ENCODE results near the gene DBF4B.

The DBF4B gene

GRCh38 chr17:44782326-44782850 is 73.9 kb downstream of the DBF4B start:
- no peaks in the 10 kb centered on the region for H3K9me3 ChIP-seq (ENCODE audit: insufficient read depth, low read length, severe bottlenecking)
- no peak overlapping the region for H3K4me3 ChIP-seq (ENCODE audit: low read depth in 1 of 2, low read length in 2 of 2)
- H3K27me3 ChIP-seq (ENCODE audit: insufficient read depth, low read length, poor library complexity), result no peaks in the 10 kb centered on the region
- no peaks in the 10 kb centered on the region for H4K20me1 ChIP-seq (ENCODE audit: insufficient read depth, low read length)
- no peak for ATAC-seq (ENCODE audit: insufficient read depth, low read depth)
- H3K36me3 ChIP-seq (ENCODE audit: insufficient read depth, low read length), result no peaks in the 10 kb centered on the region
- H3K4me2 ChIP-seq (ENCODE audit: insufficient read depth, low read length), result no peak overlapping the region
- no peak for DNase-seq
- H2AFZ ChIP-seq (ENCODE audit: low read depth, low read length), result no peak overlapping the region
- TF ChIP-seq, protein P1, sequence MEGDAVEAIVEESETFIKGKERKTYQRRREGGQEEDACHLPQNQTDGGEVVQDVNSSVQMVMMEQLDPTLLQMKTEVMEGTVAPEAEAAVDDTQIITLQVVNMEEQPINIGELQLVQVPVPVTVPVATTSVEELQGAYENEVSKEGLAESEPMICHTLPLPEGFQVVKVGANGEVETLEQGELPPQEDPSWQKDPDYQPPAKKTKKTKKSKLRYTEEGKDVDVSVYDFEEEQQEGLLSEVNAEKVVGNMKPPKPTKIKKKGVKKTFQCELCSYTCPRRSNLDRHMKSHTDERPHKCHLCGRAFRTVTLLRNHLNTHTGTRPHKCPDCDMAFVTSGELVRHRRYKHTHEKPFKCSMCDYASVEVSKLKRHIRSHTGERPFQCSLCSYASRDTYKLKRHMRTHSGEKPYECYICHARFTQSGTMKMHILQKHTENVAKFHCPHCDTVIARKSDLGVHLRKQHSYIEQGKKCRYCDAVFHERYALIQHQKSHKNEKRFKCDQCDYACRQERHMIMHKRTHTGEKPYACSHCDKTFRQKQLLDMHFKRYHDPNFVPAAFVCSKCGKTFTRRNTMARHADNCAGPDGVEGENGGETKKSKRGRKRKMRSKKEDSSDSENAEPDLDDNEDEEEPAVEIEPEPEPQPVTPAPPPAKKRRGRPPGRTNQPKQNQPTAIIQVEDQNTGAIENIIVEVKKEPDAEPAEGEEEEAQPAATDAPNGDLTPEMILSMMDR (IDR thresholded peaks at IDR 0.05; ENCODE audit: borderline replicate concordance, extremely low read depth, low read length, poor library complexity, severe bottlenecking), result no peak
- TF ChIP-seq EZH2 (IDR thresholded peaks at IDR 0.05; ENCODE audit: borderline replicate concordance, low read depth, low read length, severe bottlenecking), result no peak
- H3K27ac ChIP-seq (ENCODE audit: low read length), result no peak overlapping the region
- peaks cover 12% of the 10 kb centered on the region for H3K4me1 ChIP-seq (ENCODE audit: insufficient read depth, low read length)
- H3K9ac ChIP-seq (ENCODE audit: low read depth, low read length), result no peak overlapping the region
- H3K79me2 ChIP-seq (ENCODE audit: insufficient read depth, low read length), result no peaks in the 10 kb centered on the region

DNA sequence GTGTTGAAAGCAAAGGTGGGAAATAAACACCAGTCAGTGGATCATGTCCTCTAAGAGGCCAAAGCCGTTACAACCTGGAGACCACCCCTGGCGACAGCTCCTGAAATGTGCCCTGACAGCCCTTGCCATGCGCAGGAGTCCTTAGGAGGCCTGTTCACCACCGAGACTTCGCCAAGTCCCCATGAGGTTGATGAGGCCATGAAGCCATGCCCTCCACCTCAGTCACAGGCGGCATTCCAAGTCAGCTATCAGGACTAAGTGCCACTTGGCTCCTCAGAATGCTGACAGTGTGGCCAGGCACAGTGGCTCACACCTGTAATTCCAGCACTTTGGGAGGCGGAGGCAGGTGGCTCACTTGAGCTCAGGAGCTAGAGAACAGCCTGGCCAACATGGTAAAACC is 77.5 kb downstream of the DBF4B start:
- no peaks in the 10 kb centered on the region for H3K36me3 ChIP-seq (ENCODE audit: insufficient read depth, low read length)
- no peak overlapping the region for H2AFZ ChIP-seq (ENCODE audit: low read depth, low read length)
- H3K79me2 ChIP-seq (ENCODE audit: insufficient read depth, low read length), result no peaks in the 10 kb centered on the region
- H4K20me1 ChIP-seq (ENCODE audit: insufficient read depth, low read length), result no peaks in the 10 kb centered on the region
- no peak overlapping the region for H3K27ac ChIP-seq (ENCODE audit: low read length)
- no peak overlapping the region for H3K9ac ChIP-seq (ENCODE audit: low read depth, low read length)
- no peaks in the 10 kb centered on the region for H3K9me3 ChIP-seq (ENCODE audit: insufficient read depth, low read length, severe bottlenecking)
- ATAC-seq (ENCODE audit: insufficient read depth, low read depth), result no peak
- H3K27me3 ChIP-seq (ENCODE audit: insufficient read depth, low read length, poor library complexity), result no peaks in the 10 kb centered on the region
- DNase-seq, result no peak
- H3K4me2 ChIP-seq (ENCODE audit: insufficient read depth, low read length), result no peak overlapping the region
- H3K4me3 ChIP-seq (ENCODE audit: low read depth in 1 of 2, low read length in 2 of 2), result no peak overlapping the region
- TF ChIP-seq EZH2 (IDR thresholded peaks at IDR 0.05; ENCODE audit: borderline replicate concordance, low read depth, low read length, severe bottlenecking), result no peak
- TF ChIP-seq, protein P1 (IDR thresholded peaks at IDR 0.05; ENCODE audit: borderline replicate concordance, extremely low read depth, low read length, poor library complexity, severe bottlenecking), result no peak
- H3K4me1 ChIP-seq (ENCODE audit: insufficient read depth, low read length), result no peaks in the 10 kb centered on the region

DNA sequence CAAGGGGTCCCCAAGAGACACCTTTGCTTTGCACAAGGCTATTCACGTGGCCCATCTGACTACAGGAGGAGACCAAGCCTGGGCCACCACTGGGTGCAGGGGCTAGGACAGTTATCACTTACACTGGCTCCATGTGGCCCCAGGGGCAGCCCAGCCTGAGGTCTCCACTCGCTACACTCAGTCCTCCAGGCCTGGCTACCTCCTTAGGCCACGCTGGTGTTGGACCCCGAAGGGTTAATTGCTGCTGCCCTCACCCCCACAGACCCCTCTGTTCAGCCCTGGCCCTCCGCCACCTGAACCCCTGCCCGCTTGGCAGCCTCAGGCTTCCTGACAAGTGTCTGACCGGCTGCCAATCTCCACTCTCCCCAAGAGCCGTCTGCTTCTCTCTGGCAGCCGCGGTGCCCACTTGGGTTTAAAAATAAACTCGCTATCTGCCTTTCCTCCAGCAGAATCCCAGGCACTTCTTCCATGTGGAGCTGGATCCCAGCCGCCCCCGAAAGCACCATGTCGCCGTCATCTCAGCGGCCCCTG is 78.2 kb downstream of the DBF4B start:
- Histone ChIP-seq H3K4me3 (ENCODE audit: low read depth in 1 of 2, low read length in 2 of 2) (no peak overlapping the region), H3K27ac (ENCODE audit: low read length) (no peak overlapping the region), H3K9ac (ENCODE audit: low read depth, low read length) (no peak overlapping the region), H3K4me2 (ENCODE audit: insufficient read depth, low read length) (no peak overlapping the region), H3K27me3 (ENCODE audit: insufficient read depth, low read length, poor library complexity) (no peaks in the 10 kb centered on the region), H3K79me2 (ENCODE audit: insufficient read depth, low read length) (no peaks in the 10 kb centered on the region), H4K20me1 (ENCODE audit: insufficient read depth, low read length) (no peaks in the 10 kb centered on the region), H3K9me3 (ENCODE audit: insufficient read depth, low read length, severe bottlenecking) (no peaks in the 10 kb centered on the region), H3K36me3 (ENCODE audit: insufficient read depth, low read length) (no peaks in the 10 kb centered on the region), H2AFZ (ENCODE audit: low read depth, low read length) (no peak overlapping the region), H3K4me1 (ENCODE audit: insufficient read depth, low read length) (no peaks in the 10 kb centered on the region)
- TF ChIP-seq, protein P1 (IDR thresholded peaks at IDR 0.05; ENCODE audit: borderline replicate concordance, extremely low read depth, low read length, poor library complexity, severe bottlenecking), result no peak
- TF ChIP-seq EZH2 (IDR thresholded peaks at IDR 0.05; ENCODE audit: borderline replicate concordance, low read depth, low read length, severe bottlenecking), result no peak
- DNase-seq (no peak), ATAC-seq (ENCODE audit: insufficient read depth, low read depth) (no peak)

All from DND-41 (cell line).